Measurements from ENCODE around the gene DLD. TPM values are rescaled to one million over a fixed set of nuclear protein-coding genes. Genes with fewer than 3 reads are reported as not detected.
A peak's percentile ranks its signal among the peaks of the same experiment; 100 is the strongest.
"Not testable (repeated sequence)": the region's sequence is repeated elsewhere in the genome, so short reads cannot be mapped to it uniquely, and the experiment has no call there.

Gene DLD
- total and polyA plus RNA-seq, 4 donors, result 49.4 to 121 (median 67.1) TPM

GRCh38 chr7:107891636-107892366 is 818 bp downstream of the DLD start:
- TF ChIP-seq CTCF (IDR thresholded peaks at IDR 0.05; ENCODE audit: low read depth, low read length, missing input control) (no peak), FOXA1 (IDR thresholded peaks at IDR 0.05) (no peak), NR2F2 (IDR thresholded peaks at IDR 0.05) (no peak), YY1 (IDR thresholded peaks at IDR 0.05) (no peak), GABPA (IDR thresholded peaks at IDR 0.05 in 1 of 2, conservative IDR thresholded peaks at IDR 0.05 in 1 of 2) (peak in 1 of 2 donors; percentile 11), REST (IDR thresholded peaks at IDR 0.05) (no peak)
- peak overlapping the region; percentile 49 to 94 (median 64) for H3K4me3 ChIP-seq (ENCODE audit: low read depth in 1 of 3, low read length in 3 of 3)
- no peaks in the 10 kb centered on the region for H3K9me3 ChIP-seq (ENCODE audit: control insufficient read depth in 4 of 4, low read length in 3 of 4)
- H3K27me3 ChIP-seq (ENCODE audit: control insufficient read depth in 4 of 4, insufficient read depth in 4 of 4, low read length in 3 of 4), result no peaks in the 10 kb centered on the region
- peaks cover 2 to 22% (median 14%) of the 10 kb centered on the region in 4 donors for H3K4me1 ChIP-seq (ENCODE audit: control insufficient read depth in 4 of 4, insufficient read depth in 4 of 4, low read length in 3 of 4)
- peaks cover 0 to 17% (median 12%) of the 10 kb centered on the region in 4 donors for H3K36me3 ChIP-seq (ENCODE audit: control insufficient read depth in 4 of 4, insufficient read depth in 3 of 4, low read depth in 1 of 4, low read length in 3 of 4)
- DNase-seq (ENCODE audit: low spot score), result no peak
- peak overlapping the region; percentile 82 to 97 for H3K27ac ChIP-seq (ENCODE audit: low read depth in 1 of 2, low read length in 2 of 2)
- H3K9ac ChIP-seq (ENCODE audit: low read depth in 1 of 2, low read length in 2 of 2), result peak overlapping the region; percentile 83 to 92
- WGBS, result 44% methylated on average over 9 of the region's 9 CpGs

GRCh38 chr7:107892367-107892741 is 1.4 kb downstream of the DLD start:
- not testable (repeated sequence) for H3K9me3 ChIP-seq (ENCODE audit: control insufficient read depth in 4 of 4, low read length in 3 of 4); H3K27me3 ChIP-seq (ENCODE audit: control insufficient read depth in 4 of 4, insufficient read depth in 4 of 4, low read length in 3 of 4); H3K4me3 ChIP-seq (ENCODE audit: low read depth in 1 of 3, low read length in 3 of 3); DNase-seq (ENCODE audit: low spot score)
- Histone ChIP-seq H3K4me1 (ENCODE audit: control insufficient read depth in 4 of 4, insufficient read depth in 4 of 4, low read length in 3 of 4) (peaks cover 2 to 22% (median 14%) of the 10 kb centered on the region in 4 donors), H3K36me3 (ENCODE audit: control insufficient read depth in 4 of 4, insufficient read depth in 3 of 4, low read depth in 1 of 4, low read length in 3 of 4) (peaks cover 0 to 18% (median 12%) of the 10 kb centered on the region in 4 donors), H3K27ac (ENCODE audit: low read depth in 1 of 2, low read length in 2 of 2) (peak overlapping the region in 1 of 2 donors; percentile 97), H3K9ac (ENCODE audit: low read depth in 1 of 2, low read length in 2 of 2) (peak overlapping the region; percentile 83 to 92)
- WGBS, result 93% methylated on average over 8 of the region's 8 CpGs

GRCh38 chr7:107898997-107899594 is 8.1 kb downstream of the DLD start:
- Histone ChIP-seq H3K36me3 (ENCODE audit: control insufficient read depth in 4 of 4, insufficient read depth in 3 of 4, low read depth in 1 of 4, low read length in 3 of 4) (peaks cover 0 to 31% (median 18%) of the 10 kb centered on the region in 4 donors), H3K27ac (ENCODE audit: low read depth in 1 of 2, low read length in 2 of 2) (no peak overlapping the region), H3K4me1 (ENCODE audit: control insufficient read depth in 4 of 4, insufficient read depth in 4 of 4, low read length in 3 of 4) (peaks cover 1 to 7% (median 6%) of the 10 kb centered on the region in 4 donors), H3K4me3 (ENCODE audit: low read depth in 1 of 3, low read length in 3 of 3) (no peak overlapping the region), H3K9me3 (ENCODE audit: control insufficient read depth in 4 of 4, low read length in 3 of 4) (no peaks in the 10 kb centered on the region), H3K9ac (ENCODE audit: low read depth in 1 of 2, low read length in 2 of 2) (no peak overlapping the region), H3K27me3 (ENCODE audit: control insufficient read depth in 4 of 4, insufficient read depth in 4 of 4, low read length in 3 of 4) (no peaks in the 10 kb centered on the region)
- 78% methylated on average over 2 of the region's 2 CpGs for WGBS
- DNase-seq (ENCODE audit: low spot score), result no peak
- TF ChIP-seq GABPA (IDR thresholded peaks at IDR 0.05 in 1 of 2, conservative IDR thresholded peaks at IDR 0.05 in 1 of 2), result no peak
- TF ChIP-seq RAD21 (IDR thresholded peaks at IDR 0.05), result no peak
- TF ChIP-seq REST (IDR thresholded peaks at IDR 0.05), result no peak
- no peak for TF ChIP-seq ATF3 (IDR thresholded peaks at IDR 0.05)
- no peak for TF ChIP-seq SP1 (IDR thresholded peaks at IDR 0.05)
- TF ChIP-seq HNF4A (conservative IDR thresholded peaks at IDR 0.05), result no peak
- TF ChIP-seq RXRA (IDR thresholded peaks at IDR 0.05), result no peak
- no peak for TF ChIP-seq MAX (IDR thresholded peaks at IDR 0.05)
- TF ChIP-seq HNF4G (IDR thresholded peaks at IDR 0.05), result no peak
- TF ChIP-seq JUND (IDR thresholded peaks at IDR 0.05), result no peak
- TF ChIP-seq FOXA2 (IDR thresholded peaks at IDR 0.05), result no peak

All from liver (tissue), 9 donors.